ENCODE data around the gene ZBTB20.

ZBTB20 gene

GRCh38 chr3:115086344-115086743 lies 60.7 kb downstream of the ZBTB20 start:
- H4K20me1 ChIP-seq (ENCODE audit: insufficient read depth, low read length) = no peaks in the 10 kb centered on the region
- no peaks in the 10 kb centered on the region for H3K27me3 ChIP-seq (replicated peaks; ENCODE audit: insufficient read depth, low read length)
- DNase-seq = no peak
- no peaks in the 10 kb centered on the region for H3K9me2 ChIP-seq (replicated peaks; ENCODE audit: insufficient read depth, low read length)
- H3K9ac ChIP-seq (ENCODE audit: low read length) = no peak overlapping the region
- H3K4me2 ChIP-seq (ENCODE audit: low read depth, low read length) = no peak overlapping the region
- H3K79me2 ChIP-seq (ENCODE audit: low read length) = no peaks in the 10 kb centered on the region
- H3K4me1 ChIP-seq (ENCODE audit: low read length) = no peaks in the 10 kb centered on the region
- H3F3A ChIP-seq (ENCODE audit: insufficient read depth, low read length) = no peaks in the 10 kb centered on the region
- no peak overlapping the region for H3K4me3 ChIP-seq (ENCODE audit: low read length)
- H3K36me3 ChIP-seq (replicated peaks; ENCODE audit: insufficient read depth, low read length) = no peaks in the 10 kb centered on the region
- H2AFZ ChIP-seq (ENCODE audit: low read length) = no peak overlapping the region
- no peaks in the 10 kb centered on the region for H3K9me3 ChIP-seq (replicated peaks; ENCODE audit: insufficient read depth, low read length)
- H3K27ac ChIP-seq (ENCODE audit: low read length) = no peak overlapping the region
- TF ChIP-seq EZH2 (optimal IDR thresholded peaks at IDR 0.05; ENCODE audit: low read depth, low read length) (no peak), EZH2phosphoT487 (IDR thresholded peaks at IDR 0.05; ENCODE audit: low read length) (no peak)
- TF ChIP-seq, protein P1, sequence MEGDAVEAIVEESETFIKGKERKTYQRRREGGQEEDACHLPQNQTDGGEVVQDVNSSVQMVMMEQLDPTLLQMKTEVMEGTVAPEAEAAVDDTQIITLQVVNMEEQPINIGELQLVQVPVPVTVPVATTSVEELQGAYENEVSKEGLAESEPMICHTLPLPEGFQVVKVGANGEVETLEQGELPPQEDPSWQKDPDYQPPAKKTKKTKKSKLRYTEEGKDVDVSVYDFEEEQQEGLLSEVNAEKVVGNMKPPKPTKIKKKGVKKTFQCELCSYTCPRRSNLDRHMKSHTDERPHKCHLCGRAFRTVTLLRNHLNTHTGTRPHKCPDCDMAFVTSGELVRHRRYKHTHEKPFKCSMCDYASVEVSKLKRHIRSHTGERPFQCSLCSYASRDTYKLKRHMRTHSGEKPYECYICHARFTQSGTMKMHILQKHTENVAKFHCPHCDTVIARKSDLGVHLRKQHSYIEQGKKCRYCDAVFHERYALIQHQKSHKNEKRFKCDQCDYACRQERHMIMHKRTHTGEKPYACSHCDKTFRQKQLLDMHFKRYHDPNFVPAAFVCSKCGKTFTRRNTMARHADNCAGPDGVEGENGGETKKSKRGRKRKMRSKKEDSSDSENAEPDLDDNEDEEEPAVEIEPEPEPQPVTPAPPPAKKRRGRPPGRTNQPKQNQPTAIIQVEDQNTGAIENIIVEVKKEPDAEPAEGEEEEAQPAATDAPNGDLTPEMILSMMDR (IDR thresholded peaks at IDR 0.05; ENCODE audit: low read length) = no peak

DNA sequence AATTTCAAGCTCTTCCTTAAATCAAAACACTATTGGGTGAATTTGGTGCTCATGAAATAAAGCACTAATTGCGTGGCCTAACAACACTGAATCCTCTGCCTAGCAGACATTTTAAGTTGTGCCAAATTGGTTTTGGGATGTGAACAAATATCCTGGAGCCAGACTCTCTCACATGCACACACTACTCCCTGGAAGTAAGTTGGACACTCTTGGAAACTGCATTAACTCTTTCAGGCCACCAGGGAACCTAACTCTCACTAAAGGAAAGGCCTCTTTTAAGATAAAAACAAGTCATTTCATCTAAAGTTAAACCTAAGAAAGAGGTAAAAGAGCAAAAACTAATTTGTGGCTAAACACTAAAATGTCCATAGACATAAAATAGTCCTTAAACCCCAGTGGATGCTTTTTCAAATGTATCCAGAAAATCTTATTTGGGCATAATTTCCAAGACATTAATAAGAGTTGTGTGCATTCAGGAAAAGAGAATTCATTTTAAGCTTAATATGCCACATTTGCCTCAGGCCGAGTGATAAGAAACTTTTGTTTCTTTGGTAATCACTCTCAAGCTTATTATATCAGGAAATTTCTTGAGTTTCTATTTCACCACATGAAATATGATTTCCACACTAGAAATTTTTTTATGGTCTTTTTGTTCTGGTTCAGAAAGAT lies 61.8 kb downstream of the ZBTB20 start:
- H3K4me2 ChIP-seq (ENCODE audit: low read depth, low read length) = no peak overlapping the region
- no peak for TF ChIP-seq EZH2phosphoT487 (IDR thresholded peaks at IDR 0.05; ENCODE audit: low read length)
- TF ChIP-seq, protein P1 (IDR thresholded peaks at IDR 0.05; ENCODE audit: low read length) = no peak
- TF ChIP-seq EZH2 (optimal IDR thresholded peaks at IDR 0.05; ENCODE audit: low read depth, low read length) = no peak
- H2AFZ ChIP-seq (ENCODE audit: low read length) = no peak overlapping the region
- H4K20me1 ChIP-seq (ENCODE audit: insufficient read depth, low read length) = no peaks in the 10 kb centered on the region
- no peaks in the 10 kb centered on the region for H3K9me2 ChIP-seq (replicated peaks; ENCODE audit: insufficient read depth, low read length)
- no peaks in the 10 kb centered on the region for H3K4me1 ChIP-seq (ENCODE audit: low read length)
- H3K27me3 ChIP-seq (replicated peaks; ENCODE audit: insufficient read depth, low read length) = no peaks in the 10 kb centered on the region
- no peak overlapping the region for H3K9ac ChIP-seq (ENCODE audit: low read length)
- H3K27ac ChIP-seq (ENCODE audit: low read length) = no peak overlapping the region
- no peaks in the 10 kb centered on the region for H3K36me3 ChIP-seq (replicated peaks; ENCODE audit: insufficient read depth, low read length)
- H3K4me3 ChIP-seq (ENCODE audit: low read length) = no peak overlapping the region
- no peaks in the 10 kb centered on the region for H3K79me2 ChIP-seq (ENCODE audit: low read length)
- no peak for DNase-seq
- no peaks in the 10 kb centered on the region for H3F3A ChIP-seq (ENCODE audit: insufficient read depth, low read length)
- H3K9me3 ChIP-seq (replicated peaks; ENCODE audit: insufficient read depth, low read length) = no peaks in the 10 kb centered on the region

DNA sequence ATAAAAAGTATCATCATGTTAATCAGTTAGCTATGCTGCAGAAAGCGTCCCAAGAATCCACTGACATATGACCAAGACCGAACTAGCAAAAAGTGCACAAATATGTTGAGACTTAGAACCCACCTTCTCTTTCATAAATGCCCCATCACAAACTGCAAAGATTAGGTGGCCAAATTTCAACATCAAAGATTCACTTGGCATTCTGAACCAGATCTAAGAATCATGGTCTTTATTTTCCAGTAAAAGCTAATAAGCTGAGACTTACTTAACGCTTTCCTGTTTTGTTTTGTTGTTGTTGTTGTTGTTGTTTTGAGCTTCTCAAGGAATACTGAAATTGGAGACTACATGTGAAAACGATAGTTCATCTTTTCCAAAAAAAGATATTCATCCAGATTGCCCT lies 62.4 kb downstream of the ZBTB20 start:
- H4K20me1 ChIP-seq (ENCODE audit: insufficient read depth, low read length) = no peaks in the 10 kb centered on the region
- H3K79me2 ChIP-seq (ENCODE audit: low read length) = no peaks in the 10 kb centered on the region
- H3K36me3 ChIP-seq (replicated peaks; ENCODE audit: insufficient read depth, low read length) = no peaks in the 10 kb centered on the region
- H3K27me3 ChIP-seq (replicated peaks; ENCODE audit: insufficient read depth, low read length) = no peaks in the 10 kb centered on the region
- no peaks in the 10 kb centered on the region for H3K9me2 ChIP-seq (replicated peaks; ENCODE audit: insufficient read depth, low read length)
- H2AFZ ChIP-seq (ENCODE audit: low read length) = no peak overlapping the region
- no peak overlapping the region for H3K27ac ChIP-seq (ENCODE audit: low read length)
- H3K4me2 ChIP-seq (ENCODE audit: low read depth, low read length) = no peak overlapping the region
- H3K9ac ChIP-seq (ENCODE audit: low read length) = no peak overlapping the region
- no peak overlapping the region for H3K4me3 ChIP-seq (ENCODE audit: low read length)
- TF ChIP-seq EZH2 (optimal IDR thresholded peaks at IDR 0.05; ENCODE audit: low read depth, low read length) (no peak), EZH2phosphoT487 (IDR thresholded peaks at IDR 0.05; ENCODE audit: low read length) (no peak)
- TF ChIP-seq, protein P1 (IDR thresholded peaks at IDR 0.05; ENCODE audit: low read length) = no peak
- H3F3A ChIP-seq (ENCODE audit: insufficient read depth, low read length) = no peaks in the 10 kb centered on the region
- no peak for DNase-seq
- no peaks in the 10 kb centered on the region for H3K9me3 ChIP-seq (replicated peaks; ENCODE audit: insufficient read depth, low read length)
- no peaks in the 10 kb centered on the region for H3K4me1 ChIP-seq (ENCODE audit: low read length)

Data from MM.1S (cell line).